Stimulated activated memory B cell treated with anti-CD40 and anti-IgM and Interleukin-4, amounts not matched to agents 10 μg/mL and 1 μg/mL and 100 μg/mL, for 72 hours (primary cell): Measurements from ENCODE around the gene VAMP5.
"Not testable (repeated sequence)": the region's sequence is repeated elsewhere in the genome, so short reads cannot be mapped to it uniquely, and the experiment has no call there.

Experiments used
- ATAC-seq: fragments of 150-1000 bp; cut with Tn5 transposase; 2 replicates; pipeline ENCODE4 v1.10.0; 2021
- H3K27ac Mint-ChIP-seq: one replicate; pipeline ENCODE4 v1.8.0; 2022; ENCODE audit warnings: mild to moderate bottlenecking, mixed read lengths
- H3K27me3 Mint-ChIP-seq: one replicate; pipeline ENCODE4 v1.8.0; 2022; ENCODE audit warnings: mixed read lengths
- H3K36me3 Mint-ChIP-seq: one replicate; pipeline ENCODE4 v1.8.0; 2022; ENCODE audit warnings: mixed read lengths
- H3K4me1 Mint-ChIP-seq: one replicate; pipeline ENCODE4 v1.8.0; 2022; ENCODE audit warnings: mixed read lengths
- H3K4me3 Mint-ChIP-seq: one replicate; pipeline ENCODE4 v1.8.0; 2022; ENCODE audit warnings: mild to moderate bottlenecking, moderate library complexity, mixed read lengths
- H3K9me3 Mint-ChIP-seq: one replicate; pipeline ENCODE4 v1.8.0; 2022; ENCODE audit warnings: mixed read lengths

Gene VAMP5

GRCh38 chr2:85615413-85615728, 31.1 kb downstream of the VAMP5 start:
- H3K4me1 Mint-ChIP-seq: peaks cover 24% of the 10 kb centered on the region
- H3K4me3 Mint-ChIP-seq: no peak overlapping the region
- H3K9me3 Mint-ChIP-seq: no peaks in the 10 kb centered on the region
- no peak for ATAC-seq
- no peaks in the 10 kb centered on the region for H3K27me3 Mint-ChIP-seq
- peaks cover 6% of the 10 kb centered on the region for H3K36me3 Mint-ChIP-seq
- peak overlapping the region; percentile 94 for H3K27ac Mint-ChIP-seq

GRCh38 chr2:85617723-85618122, 33.5 kb downstream of the VAMP5 start:
- Mint-ChIP-seq H3K4me1 (peaks cover 17% of the 10 kb centered on the region), H3K36me3 (peaks cover 15% of the 10 kb centered on the region)
- not testable (repeated sequence) for ATAC-seq, H3K4me3 Mint-ChIP-seq, H3K27ac Mint-ChIP-seq, H3K27me3 Mint-ChIP-seq, H3K9me3 Mint-ChIP-seq

- Mint-ChIP-seq H3K4me3 (no peak overlapping the region), H3K27me3 (no peaks in the 10 kb centered on the region), H3K27ac (no peak overlapping the region), H3K9me3 (no peaks in the 10 kb centered on the region), H3K36me3 (peaks cover 31% of the 10 kb centered on the region), H3K4me1 (peaks cover 16% of the 10 kb centered on the region)
- ATAC-seq: no peak
These were observed 35.4 kb downstream of the VAMP5 start for GRCh38 chr2:85619617-85620016.

DNA sequence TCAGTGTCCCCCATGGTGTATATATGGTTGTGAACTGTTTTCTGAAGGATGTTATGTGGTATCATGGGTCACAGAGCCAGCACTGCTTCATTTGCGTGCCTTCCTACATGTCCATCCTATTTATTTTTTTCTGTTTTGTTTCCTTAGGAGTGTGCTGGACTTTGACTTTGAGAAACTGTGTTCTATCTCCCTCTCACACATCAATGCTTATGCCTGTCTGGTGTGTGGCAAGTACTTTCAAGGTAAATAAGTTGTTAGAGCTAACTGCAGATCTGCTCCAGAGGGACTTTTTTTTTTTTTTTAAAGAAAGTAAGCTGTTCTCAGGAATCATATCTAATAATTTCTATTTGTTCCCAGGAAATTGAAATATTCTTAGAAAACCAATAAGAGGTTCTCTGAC, 37.1 kb downstream of the VAMP5 start:
- Mint-ChIP-seq H3K4me1 (peaks cover 16% of the 10 kb centered on the region), H3K27ac (no peak overlapping the region), H3K36me3 (peaks cover 43% of the 10 kb centered on the region), H3K4me3 (no peak overlapping the region), H3K9me3 (no peaks in the 10 kb centered on the region), H3K27me3 (no peaks in the 10 kb centered on the region)
- ATAC-seq: no peak

DNA sequence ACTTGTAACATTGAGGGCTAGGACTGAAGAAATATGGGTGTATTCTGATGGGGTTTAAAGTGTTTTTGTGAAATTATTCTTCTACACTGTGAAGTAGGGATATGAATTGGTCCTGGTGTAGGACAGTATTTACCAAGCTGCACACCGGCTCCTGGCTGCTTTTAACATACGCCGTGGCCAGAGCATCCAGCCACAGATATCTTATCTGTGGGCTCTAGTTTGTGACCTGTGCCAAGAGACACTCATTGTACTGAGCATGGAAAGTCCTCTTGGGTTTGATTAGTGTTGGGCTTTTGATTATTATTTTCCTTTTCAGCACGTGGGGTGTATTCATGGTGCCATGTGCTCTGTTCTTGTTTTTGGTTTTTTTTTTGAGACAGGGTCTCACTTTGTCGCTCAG, 39.8 kb downstream of the VAMP5 start:
- Mint-ChIP-seq H3K9me3 (no peaks in the 10 kb centered on the region), H3K36me3 (peaks cover 50% of the 10 kb centered on the region), H3K27me3 (no peaks in the 10 kb centered on the region), H3K27ac (no peak overlapping the region), H3K4me1 (peaks cover 7% of the 10 kb centered on the region), H3K4me3 (no peak overlapping the region)
- ATAC-seq: no peak

DNA sequence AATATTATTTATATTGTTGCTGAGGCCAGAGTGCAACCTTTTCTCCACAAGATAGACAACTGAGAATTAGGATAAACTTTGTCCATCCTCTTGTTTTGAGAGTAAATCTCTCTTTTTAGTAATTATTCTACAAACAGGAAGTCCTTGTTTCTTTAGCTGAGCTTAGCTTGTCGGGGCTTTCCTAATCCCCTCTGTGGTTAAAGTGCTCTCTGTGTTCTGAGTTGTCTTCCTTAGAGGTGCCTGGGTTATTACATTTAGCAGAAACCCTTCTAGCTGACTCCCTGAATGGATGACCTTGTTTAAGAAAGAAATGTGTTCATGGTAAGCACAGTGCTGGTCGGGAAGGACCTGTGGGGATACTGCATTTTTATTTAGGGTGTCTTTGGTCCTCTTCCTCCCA, 44.4 kb downstream of the VAMP5 start:
- Mint-ChIP-seq H3K36me3 (peaks cover 53% of the 10 kb centered on the region), H3K27me3 (no peaks in the 10 kb centered on the region), H3K4me1 (peaks cover 11% of the 10 kb centered on the region), H3K4me3 (peak overlapping the region; percentile 18), H3K9me3 (no peaks in the 10 kb centered on the region), H3K27ac (peak overlapping the region; percentile 72)
- peak; percentile 85 for ATAC-seq

DNA sequence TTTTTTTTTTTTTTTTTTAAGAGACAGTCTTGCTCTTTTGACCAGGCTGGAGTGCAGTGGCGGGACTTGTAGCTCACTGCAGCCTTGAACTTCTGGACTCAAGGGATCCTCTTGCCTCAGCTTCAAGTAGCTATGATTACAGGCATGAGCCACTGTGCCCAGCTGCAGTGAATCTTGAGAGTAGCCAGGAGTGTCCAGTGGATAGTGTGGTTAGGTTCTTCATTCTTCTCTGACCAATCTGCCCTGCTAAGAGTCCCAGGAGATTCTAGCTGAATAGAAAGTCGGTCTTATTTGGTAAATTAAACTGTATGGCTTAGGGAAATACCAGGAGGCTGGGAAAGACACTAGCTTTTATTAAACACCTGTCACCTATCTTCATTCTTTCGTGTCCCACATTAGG, 47.1 kb downstream of the VAMP5 start:
- Mint-ChIP-seq H3K36me3 (peaks cover 48% of the 10 kb centered on the region), H3K9me3 (no peaks in the 10 kb centered on the region), H3K4me3 (no peak overlapping the region), H3K4me1 (peaks cover 11% of the 10 kb centered on the region), H3K27ac (no peak overlapping the region), H3K27me3 (no peaks in the 10 kb centered on the region)
- ATAC-seq: no peak

DNA sequence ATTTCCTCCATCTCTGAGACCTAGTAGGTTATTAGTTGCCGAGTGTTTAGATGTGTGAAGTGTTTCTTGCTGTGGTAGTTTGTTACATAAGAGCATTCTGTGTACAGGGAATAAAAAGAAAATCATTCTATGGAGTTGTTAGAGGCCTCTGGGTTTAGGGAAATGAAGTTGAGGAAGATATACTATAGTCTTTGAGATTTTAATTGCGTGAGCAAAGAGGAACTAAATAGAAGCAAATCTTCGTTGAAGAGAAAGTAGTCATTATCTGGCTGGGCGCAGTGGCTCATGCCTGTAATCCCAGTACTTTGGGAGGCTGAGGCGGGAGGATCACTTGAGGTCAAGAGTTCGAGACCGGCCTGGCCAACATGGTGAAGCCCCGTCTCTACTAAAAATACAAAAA, 50.8 kb downstream of the VAMP5 start:
- H3K9me3 Mint-ChIP-seq: no peaks in the 10 kb centered on the region
- H3K27ac Mint-ChIP-seq: no peak overlapping the region
- no peaks in the 10 kb centered on the region for H3K27me3 Mint-ChIP-seq
- peaks cover 7% of the 10 kb centered on the region for H3K4me1 Mint-ChIP-seq
- ATAC-seq: no peak
- peaks cover 63% of the 10 kb centered on the region for H3K36me3 Mint-ChIP-seq
- no peak overlapping the region for H3K4me3 Mint-ChIP-seq

GRCh38 chr2:85635636-85636035, 51.4 kb downstream of the VAMP5 start:
- H3K27me3 Mint-ChIP-seq: no peaks in the 10 kb centered on the region
- no peak for ATAC-seq
- H3K4me1 Mint-ChIP-seq: peaks cover 7% of the 10 kb centered on the region
- H3K27ac Mint-ChIP-seq: no peak overlapping the region
- H3K4me3 Mint-ChIP-seq: no peak overlapping the region
- no peaks in the 10 kb centered on the region for H3K9me3 Mint-ChIP-seq
- H3K36me3 Mint-ChIP-seq: peaks cover 69% of the 10 kb centered on the region

GRCh38 chr2:85642725-85643124, 58.5 kb downstream of the VAMP5 start:
- H3K27ac Mint-ChIP-seq: no peak overlapping the region
- H3K4me1 Mint-ChIP-seq: peaks cover 9% of the 10 kb centered on the region
- no peaks in the 10 kb centered on the region for H3K9me3 Mint-ChIP-seq
- H3K27me3 Mint-ChIP-seq: no peaks in the 10 kb centered on the region
- peaks cover 78% of the 10 kb centered on the region for H3K36me3 Mint-ChIP-seq
- no peak overlapping the region for H3K4me3 Mint-ChIP-seq
- no peak for ATAC-seq
